Stimulated activated memory B cell treated with anti-CD40 and anti-IgM and Interleukin-4, amounts not matched to agents 10 μg/mL and 1 μg/mL and 100 μg/mL, for 72 hours (primary cell): ENCODE measurements around the gene TMEM14C.

Source experiments
- ATAC-seq: fragments of 150-1000 bp; cut with Tn5 transposase; 2 replicates; pipeline ENCODE4 v1.10.0; 2021
- H3K27ac Mint-ChIP-seq: one replicate; pipeline ENCODE4 v1.8.0; 2022; ENCODE audit warnings: mild to moderate bottlenecking, mixed read lengths
- H3K27me3 Mint-ChIP-seq: one replicate; pipeline ENCODE4 v1.8.0; 2022; ENCODE audit warnings: mixed read lengths
- H3K36me3 Mint-ChIP-seq: one replicate; pipeline ENCODE4 v1.8.0; 2022; ENCODE audit warnings: mixed read lengths
- H3K4me1 Mint-ChIP-seq: one replicate; pipeline ENCODE4 v1.8.0; 2022; ENCODE audit warnings: mixed read lengths
- H3K4me3 Mint-ChIP-seq: one replicate; pipeline ENCODE4 v1.8.0; 2022; ENCODE audit warnings: mild to moderate bottlenecking, moderate library complexity, mixed read lengths
- H3K9me3 Mint-ChIP-seq: one replicate; pipeline ENCODE4 v1.8.0; 2022; ENCODE audit warnings: mixed read lengths

TMEM14C gene

GRCh38 chr6:10722820-10723566, at the start of gene TMEM14C:
Gene TMEM14C, plus strand, starts transcription at chr6:10723070. Its CDS starts 1,544 bp downstream, at chr6:10724614.
- Mint-ChIP-seq H3K4me1 (peaks cover 45% of the 10 kb centered on the region), H3K9me3 (no peaks in the 10 kb centered on the region)
- peak; percentile 99 for ATAC-seq

DNA sequence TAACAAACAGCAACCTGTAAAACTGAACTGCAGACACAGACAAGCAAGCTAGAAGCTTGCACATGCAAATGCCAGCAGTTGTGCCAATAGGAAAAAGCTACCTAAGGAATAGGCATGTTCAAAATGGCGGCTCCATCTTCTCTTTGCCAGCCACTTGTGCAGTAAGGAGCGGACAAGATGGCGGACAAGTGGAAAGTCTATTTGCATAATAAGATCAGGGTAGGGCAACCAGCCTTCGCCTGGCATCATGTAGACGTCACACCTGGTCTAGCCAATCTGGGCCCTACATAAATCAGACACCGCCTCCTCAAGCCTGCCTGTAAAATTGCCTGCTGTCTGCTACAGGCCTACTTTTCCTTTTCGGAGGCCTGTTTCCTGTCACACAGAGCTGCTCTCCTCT, 46.5 kb upstream of the TMEM14C start:
- Mint-ChIP-seq H3K4me3 (no peak overlapping the region), H3K27ac (no peak overlapping the region), H3K4me1 (no peaks in the 10 kb centered on the region), H3K9me3 (peaks cover 6% of the 10 kb centered on the region), H3K36me3 (peaks cover 2% of the 10 kb centered on the region), H3K27me3 (peaks cover 9% of the 10 kb centered on the region)
- ATAC-seq = no peak

More at GRCh38 chr6:10722820-10723566, at the start of gene TMEM14C:
- Mint-ChIP-seq H3K27me3 (no peaks in the 10 kb centered on the region), H3K4me3 (peak within 1 kb of the TSS; percentile 96), H3K36me3 (peaks cover 17% of the 10 kb centered on the region), H3K27ac (peak within 1 kb of the TSS; percentile 93)

DNA sequence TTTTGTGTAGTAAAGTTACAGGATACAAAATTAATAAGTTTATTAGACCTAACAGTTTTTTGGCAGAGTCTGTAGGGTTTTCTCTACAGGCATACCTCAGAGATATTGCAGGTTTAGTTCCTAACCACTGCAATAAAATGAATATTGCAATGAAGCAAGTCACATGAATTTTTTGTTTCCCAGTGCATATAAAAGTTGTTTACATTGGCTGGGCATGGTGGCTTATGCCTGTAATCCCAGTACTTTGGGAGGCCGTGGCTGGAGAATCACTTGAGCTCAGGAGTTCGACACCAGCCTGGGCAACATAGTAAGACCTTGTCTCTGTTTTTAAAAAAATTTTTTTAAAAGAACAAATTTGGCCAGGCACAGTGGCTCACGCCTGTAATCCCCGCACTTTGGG, 44.4 kb upstream of the TMEM14C start:
- Mint-ChIP-seq H3K9me3 (peaks cover 6% of the 10 kb centered on the region), H3K4me1 (no peaks in the 10 kb centered on the region), H3K27me3 (peaks cover 9% of the 10 kb centered on the region), H3K4me3 (no peak overlapping the region), H3K27ac (no peak overlapping the region), H3K36me3 (peaks cover 6% of the 10 kb centered on the region)
- ATAC-seq = no peak

DNA sequence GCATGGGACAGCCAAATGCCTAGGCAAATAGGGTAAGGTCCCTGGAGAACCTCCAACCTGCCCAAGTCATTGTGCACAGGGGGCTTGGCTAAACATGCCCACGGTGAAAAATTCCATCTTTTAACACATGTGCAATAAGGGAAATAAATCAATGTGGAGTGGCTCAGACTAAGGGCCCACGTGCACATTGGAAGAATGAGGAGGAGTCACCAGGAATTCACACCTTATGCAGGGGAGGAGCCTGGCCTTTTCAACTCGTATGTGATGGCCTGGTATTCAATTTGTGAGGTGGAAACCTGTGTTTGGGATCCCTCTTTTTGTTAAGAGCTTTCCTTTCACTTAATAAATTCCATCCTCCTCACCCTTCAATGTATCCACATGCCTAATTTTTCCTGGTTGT, 41.1 kb upstream of the TMEM14C start:
- Mint-ChIP-seq H3K9me3 (peaks cover 3% of the 10 kb centered on the region), H3K27ac (no peak overlapping the region), H3K4me1 (peaks cover 16% of the 10 kb centered on the region), H3K36me3 (peaks cover 6% of the 10 kb centered on the region), H3K4me3 (no peak overlapping the region), H3K27me3 (peaks cover 19% of the 10 kb centered on the region)
- no peak for ATAC-seq

- Mint-ChIP-seq H3K36me3 (peaks cover 6% of the 10 kb centered on the region), H3K27ac (no peak overlapping the region), H3K4me3 (no peak overlapping the region), H3K9me3 (peaks cover 3% of the 10 kb centered on the region), H3K4me1 (peaks cover 16% of the 10 kb centered on the region), H3K27me3 (peaks cover 19% of the 10 kb centered on the region)
- no peak for ATAC-seq
Observed at GRCh38 chr6:10682355-10682988, 40.4 kb upstream of the TMEM14C start.

DNA sequence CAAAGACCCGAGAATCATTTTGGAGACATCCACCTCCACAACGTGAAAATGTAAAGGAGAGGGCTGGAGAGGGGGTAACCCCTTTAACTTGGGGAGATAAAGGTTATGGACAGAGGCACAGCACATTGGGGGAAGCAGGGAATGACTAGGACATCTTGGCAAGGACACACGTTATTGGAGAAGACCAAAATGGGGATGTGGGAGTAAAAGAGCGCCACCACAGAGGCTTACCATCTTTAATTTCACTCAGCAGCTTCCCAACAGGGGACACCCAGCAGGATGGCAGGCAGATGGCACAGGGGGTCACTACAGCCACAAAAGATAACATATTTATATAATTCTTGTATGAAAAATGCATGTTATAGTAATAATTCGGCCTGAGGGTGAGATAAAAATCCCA, 38.3 kb upstream of the TMEM14C start:
- Mint-ChIP-seq H3K9me3 (peaks cover 3% of the 10 kb centered on the region), H3K4me1 (peaks cover 16% of the 10 kb centered on the region), H3K36me3 (peaks cover 6% of the 10 kb centered on the region), H3K4me3 (no peak overlapping the region), H3K27me3 (peaks cover 19% of the 10 kb centered on the region), H3K27ac (no peak overlapping the region)
- no peak for ATAC-seq

- Mint-ChIP-seq H3K4me3 (peak overlapping the region; percentile 36), H3K27me3 (peaks cover 19% of the 10 kb centered on the region), H3K9me3 (peaks cover 3% of the 10 kb centered on the region), H3K36me3 (peaks cover 6% of the 10 kb centered on the region), H3K4me1 (peaks cover 16% of the 10 kb centered on the region), H3K27ac (no peak overlapping the region)
- ATAC-seq = no peak
Observed at GRCh38 chr6:10685092-10685915, 37.6 kb upstream of the TMEM14C start.

- ATAC-seq = no peak
- Mint-ChIP-seq H3K4me3 (no peak overlapping the region), H3K4me1 (peaks cover 16% of the 10 kb centered on the region), H3K27ac (no peak overlapping the region), H3K36me3 (no peaks in the 10 kb centered on the region), H3K9me3 (no peaks in the 10 kb centered on the region), H3K27me3 (peaks cover 19% of the 10 kb centered on the region)
Observed at GRCh38 chr6:10686901-10687300, 36.0 kb upstream of the TMEM14C start.

DNA sequence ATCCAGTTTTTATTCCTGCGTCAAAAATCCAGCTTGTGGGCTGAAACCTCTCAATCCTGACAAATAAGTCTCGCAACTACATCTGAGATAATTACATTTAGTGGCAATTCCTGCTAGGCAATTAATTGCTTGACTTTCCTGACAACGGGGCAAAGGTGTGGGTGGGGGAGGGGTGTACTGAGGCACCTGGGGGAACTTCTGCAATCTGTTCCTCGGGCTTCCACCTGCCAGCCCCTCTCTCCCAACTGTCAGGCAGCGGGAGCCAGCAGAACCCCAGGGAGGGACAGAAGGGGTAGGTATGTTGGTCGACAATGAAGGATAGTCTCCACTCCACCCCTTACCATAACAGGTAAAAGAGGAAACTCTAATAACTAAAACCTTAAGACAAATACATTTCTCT, 35.3 kb upstream of the TMEM14C start:
- no peaks in the 10 kb centered on the region for H3K9me3 Mint-ChIP-seq
- no peak for ATAC-seq
- H3K4me3 Mint-ChIP-seq = no peak overlapping the region
- no peaks in the 10 kb centered on the region for H3K36me3 Mint-ChIP-seq
- no peak overlapping the region for H3K27ac Mint-ChIP-seq
- peaks cover 19% of the 10 kb centered on the region for H3K27me3 Mint-ChIP-seq
- H3K4me1 Mint-ChIP-seq = peaks cover 16% of the 10 kb centered on the region

- no peaks in the 10 kb centered on the region for H3K36me3 Mint-ChIP-seq
- H3K9me3 Mint-ChIP-seq = no peaks in the 10 kb centered on the region
- H3K27me3 Mint-ChIP-seq = no peaks in the 10 kb centered on the region
- H3K4me3 Mint-ChIP-seq = no peak overlapping the region
- H3K4me1 Mint-ChIP-seq = peaks cover 15% of the 10 kb centered on the region
- ATAC-seq = no peak
- no peak overlapping the region for H3K27ac Mint-ChIP-seq
Observed at GRCh38 chr6:10690651-10691445, 32.0 kb upstream of the TMEM14C start.

DNA sequence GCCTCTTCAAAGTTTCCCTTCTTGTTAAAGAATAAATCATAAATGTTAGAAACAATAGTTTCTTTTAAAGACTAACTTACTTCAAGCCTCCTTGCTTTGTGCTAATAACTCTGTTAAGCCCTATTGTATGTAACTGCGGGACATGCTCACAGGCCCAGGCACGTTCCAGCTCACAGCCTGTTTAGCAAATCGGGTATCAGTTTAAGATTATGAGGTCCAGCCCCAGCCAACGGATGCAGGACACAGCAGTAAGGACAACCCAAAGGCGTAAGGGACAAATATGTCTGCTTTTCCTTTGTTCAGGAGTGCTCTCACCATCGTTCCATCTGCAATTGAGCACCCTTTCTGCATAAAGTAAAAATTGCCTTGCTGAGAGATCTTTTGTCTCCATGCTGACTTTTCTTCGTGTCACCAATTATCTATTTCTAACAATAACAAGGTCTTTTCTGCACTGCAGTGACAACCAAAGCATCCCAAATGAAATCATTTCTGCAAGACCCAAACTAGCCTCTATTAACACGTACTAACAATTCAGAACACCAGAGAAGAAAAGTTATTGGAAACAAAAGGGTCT, 29.8 kb upstream of the TMEM14C start:
- Mint-ChIP-seq H3K4me1 (peaks cover 29% of the 10 kb centered on the region), H3K36me3 (peaks cover 11% of the 10 kb centered on the region), H3K4me3 (peak overlapping the region; percentile 93), H3K27ac (peak overlapping the region; percentile 100), H3K9me3 (no peaks in the 10 kb centered on the region), H3K27me3 (no peaks in the 10 kb centered on the region)
- no peak for ATAC-seq

DNA sequence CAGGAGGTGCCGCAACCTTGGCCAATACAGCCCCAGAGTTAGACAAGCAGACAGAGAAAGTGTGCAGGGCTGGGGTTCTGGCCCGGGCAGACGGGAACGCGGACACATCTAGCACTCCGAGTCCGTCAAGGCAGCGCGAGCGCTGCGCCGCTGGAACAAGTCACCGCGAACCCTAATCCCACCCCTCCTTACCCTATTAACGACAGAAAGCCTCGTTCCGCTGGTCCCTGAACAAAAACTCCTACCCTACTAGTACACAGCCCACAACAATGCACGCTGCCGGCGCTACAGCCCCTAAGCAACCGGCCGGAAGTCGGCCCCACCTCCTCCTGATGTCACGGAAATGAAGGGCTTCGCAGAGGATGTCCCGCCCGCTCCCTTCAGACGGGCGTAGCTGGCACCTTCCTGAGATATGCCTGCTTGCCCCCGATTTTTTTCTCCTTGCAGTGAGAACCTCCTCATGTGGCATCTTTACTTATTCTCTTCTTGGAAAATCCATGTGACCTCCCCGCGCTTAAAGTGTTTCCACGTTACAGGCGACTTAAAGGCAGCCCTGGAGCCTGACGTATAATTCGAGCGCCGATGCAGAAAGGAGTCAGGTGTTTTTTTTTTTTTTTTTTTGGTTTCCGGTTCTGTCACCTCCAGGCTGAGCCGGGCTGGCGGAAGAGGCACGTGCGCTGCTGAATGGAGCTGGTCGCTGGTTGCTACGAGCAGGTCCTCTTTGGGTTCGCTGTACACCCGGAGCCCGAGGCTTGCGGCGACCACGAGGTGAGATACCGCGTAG, 28.4 kb upstream of the TMEM14C start, which contains the start of the genes C6orf52 and PAK1IP1:
C6orf52 (minus strand) TSS at position 315 of the 784 bp plus-strand sequence. CDS start 7,066 bp downstream, outside the sequence.
PAK1IP1 (plus strand) TSS at position 671 of the 784 bp plus-strand sequence; CDS start at position 685, 14 bp downstream.
- Mint-ChIP-seq H3K27ac (peak within 1 kb of the TSS; percentile 100), H3K9me3 (no peaks in the 10 kb centered on the region), H3K4me3 (peak within 1 kb of the TSS; percentile 93), H3K27me3 (no peaks in the 10 kb centered on the region), H3K36me3 (peaks cover 25% of the 10 kb centered on the region), H3K4me1 (peaks cover 41% of the 10 kb centered on the region)
- ATAC-seq = peak; percentile 99

- Mint-ChIP-seq H3K9me3 (no peaks in the 10 kb centered on the region), H3K4me1 (peaks cover 41% of the 10 kb centered on the region), H3K36me3 (peaks cover 27% of the 10 kb centered on the region)
Observed at GRCh38 chr6:10695086-10695657, 27.7 kb upstream of the TMEM14C start.

More at GRCh38 chr6:10695086-10695657, 27.7 kb upstream of the TMEM14C start:
- Mint-ChIP-seq H3K4me3 (peak overlapping the region; percentile 93), H3K27ac (peak overlapping the region; percentile 100), H3K27me3 (no peaks in the 10 kb centered on the region)
- ATAC-seq = no peak
